Thyroid gland (tissue), 4 donors: ENCODE data around the gene GMPR.

ENCODE experiments used
- POLR2A ChIP-seq, 2 donors: fragments of 450-650 bp; IDR thresholded peaks; one replicate each; pipeline ENCODE4 v1.6.1; 2017; ENCODE audit warnings: antibody characterized with exemption in 2 of 2, mild to moderate bottlenecking in 2 of 2, moderate library complexity in 1 of 2
- TF ChIP-seq, protein P1 (sequence below), 6 experiments: fragments of 200-600 bp in 3 of 6; fragments of 450-650 bp in 3 of 6; sonication (generic) in 3 of 6; IDR thresholded peaks; one replicate each; pipeline ENCODE4 v1.5.1; 2016 to 2019; ENCODE audit warnings: antibody characterized with exemption in 6 of 6, mild to moderate bottlenecking in 2 of 6, inconsistent platforms in 1 of 6, moderate library complexity in 1 of 6

DNA sequence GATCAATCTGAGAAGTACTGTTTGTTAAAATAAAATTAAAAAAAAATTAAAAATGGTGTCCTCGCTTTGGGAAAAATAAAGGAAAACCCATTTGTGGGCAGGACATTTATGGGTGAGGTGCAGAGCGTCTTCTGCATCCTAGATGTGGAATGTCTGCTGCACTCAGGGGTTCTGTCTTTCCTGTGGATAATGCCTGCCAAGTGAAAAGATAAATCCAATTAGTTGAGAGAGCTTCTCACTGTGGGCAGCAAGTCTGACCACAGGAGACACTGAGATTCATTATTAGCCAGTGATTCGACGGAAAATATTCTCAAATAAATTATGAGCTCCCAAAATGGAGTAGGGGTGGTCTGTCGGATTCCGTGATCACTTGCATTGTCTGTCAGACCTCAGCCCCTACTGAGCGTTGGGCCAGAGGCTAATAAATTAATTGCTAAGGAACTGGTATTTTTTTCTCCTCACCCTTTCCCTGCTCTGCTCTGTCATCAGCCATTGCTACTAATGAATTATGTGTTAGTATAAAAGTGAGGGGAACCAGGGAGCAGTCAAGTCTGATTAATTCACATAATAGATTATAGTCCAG is 10.0 kb downstream of the GMPR start:
- TF ChIP-seq POLR2A (IDR thresholded peaks at IDR 0.05) = no peak
- TF ChIP-seq, protein P1, sequence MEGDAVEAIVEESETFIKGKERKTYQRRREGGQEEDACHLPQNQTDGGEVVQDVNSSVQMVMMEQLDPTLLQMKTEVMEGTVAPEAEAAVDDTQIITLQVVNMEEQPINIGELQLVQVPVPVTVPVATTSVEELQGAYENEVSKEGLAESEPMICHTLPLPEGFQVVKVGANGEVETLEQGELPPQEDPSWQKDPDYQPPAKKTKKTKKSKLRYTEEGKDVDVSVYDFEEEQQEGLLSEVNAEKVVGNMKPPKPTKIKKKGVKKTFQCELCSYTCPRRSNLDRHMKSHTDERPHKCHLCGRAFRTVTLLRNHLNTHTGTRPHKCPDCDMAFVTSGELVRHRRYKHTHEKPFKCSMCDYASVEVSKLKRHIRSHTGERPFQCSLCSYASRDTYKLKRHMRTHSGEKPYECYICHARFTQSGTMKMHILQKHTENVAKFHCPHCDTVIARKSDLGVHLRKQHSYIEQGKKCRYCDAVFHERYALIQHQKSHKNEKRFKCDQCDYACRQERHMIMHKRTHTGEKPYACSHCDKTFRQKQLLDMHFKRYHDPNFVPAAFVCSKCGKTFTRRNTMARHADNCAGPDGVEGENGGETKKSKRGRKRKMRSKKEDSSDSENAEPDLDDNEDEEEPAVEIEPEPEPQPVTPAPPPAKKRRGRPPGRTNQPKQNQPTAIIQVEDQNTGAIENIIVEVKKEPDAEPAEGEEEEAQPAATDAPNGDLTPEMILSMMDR (IDR thresholded peaks at IDR 0.05) = no peak
